Activated CD8-positive, alpha-beta T cell treated with anti-CD3 and anti-CD28 coated beads for 36 hours (primary cell): ENCODE results near the gene GPC5. TPM values are rescaled to one million over a fixed set of nuclear protein-coding genes. Genes with fewer than 3 reads are reported as not detected.

Experiments used
- ATAC-seq: fragments of 200-7000 bp; cut with Tn5 transposase; one replicate; pipeline ENCODE4 v1.10.0; 2021; ENCODE audit warnings: mild to moderate bottlenecking, moderate library complexity
- CTCF ChIA-PET: fragments of 350-600 bp; sonication (Branson Sonifier 250); formaldehyde crosslinking; loops from one replicate; lab custom pipeline; 2021; ENCODE audit warnings: antibody characterized with exemption; lab: Charles Lee
- POLR2A ChIA-PET: fragments of 350-600 bp; sonication (Branson Sonifier 250); formaldehyde crosslinking; loops from one replicate; lab custom pipeline; 2021; ENCODE audit warnings: antibody characterized with exemption; lab: Charles Lee
- DNase-seq: peaks from one replicate; pipeline ENCODE4 v3.0.0-alpha.2; 2020
- H3K27ac Mint-ChIP-seq: one replicate; pipeline ENCODE4 v1.8.0; 2021; ENCODE audit warnings: mild to moderate bottlenecking, mixed read lengths
- H3K27me3 Mint-ChIP-seq: one replicate; pipeline ENCODE4 v1.8.0; 2021; ENCODE audit warnings: mixed read lengths
- H3K36me3 Mint-ChIP-seq: one replicate; pipeline ENCODE4 v1.8.0; 2021; ENCODE audit warnings: low read depth, mixed read lengths
- H3K4me1 Mint-ChIP-seq: one replicate; pipeline ENCODE4 v1.8.0; 2021; ENCODE audit warnings: low read depth, mixed read lengths
- H3K4me3 Mint-ChIP-seq: one replicate; pipeline ENCODE4 v1.8.0; 2021; ENCODE audit warnings: mild to moderate bottlenecking, moderate library complexity, mixed read lengths
- H3K9me3 Mint-ChIP-seq: one replicate; pipeline ENCODE4 v1.8.0; 2021; ENCODE audit warnings: mixed read lengths
- CTCF ChIP-seq: fragments of 200-600 bp; IDR thresholded peaks from one replicate; pipeline ENCODE4 v1.8.0; 2022; ENCODE audit warnings: antibody characterized with exemption, mild to moderate bottlenecking
- intact Hi-C: fragments of 100-400 bp; cut with micrococcal nuclease; formaldehyde crosslinking; loops from one replicate; pipeline ENCODE4 v1.10.0; 2022
- total RNA-seq, 2 experiments: library from RNA; stranded (reverse); gene quantifications; one replicate each; pipeline ENCODE4 v1.2.3, GENCODE V29; 2021

The GPC5 gene
- total RNA-seq, 2 experiments from 2014 or later = 0.13 to 0.14 TPM

GRCh38 chr13:92429231-92429630 lies 1030.8 kb downstream of the GPC5 start:
- H3K27me3 Mint-ChIP-seq = no peaks in the 10 kb centered on the region
- DNase-seq = no peak
- CTCF ChIA-PET = no interaction called here

GRCh38 chr13:92433386-92433785 lies 1035.0 kb downstream of the GPC5 start:
- ATAC-seq = no peak
- Mint-ChIP-seq H3K9me3 (peaks cover 9% of the 10 kb centered on the region), H3K4me3 (no peak overlapping the region), H3K4me1 (no peaks in the 10 kb centered on the region), H3K27ac (no peak overlapping the region), H3K27me3 (no peaks in the 10 kb centered on the region), H3K36me3 (no peaks in the 10 kb centered on the region)
- TF ChIP-seq CTCF = no peak
- ChIA-PET CTCF (no interaction called here), POLR2A (interaction anchor here (0.6 kb wide), 1 partner anchor 905 kb away, joined by 3 read pairs; no protein-coding TSS in a partner anchor)
- intact Hi-C loops = no loop called here
- no peak for DNase-seq

More at GRCh38 chr13:92429231-92429630, 1030.8 kb downstream of the GPC5 start:
- no peak overlapping the region for H3K4me3 Mint-ChIP-seq
- H3K27ac Mint-ChIP-seq = no peak overlapping the region
- no peak for TF ChIP-seq CTCF
- no peaks in the 10 kb centered on the region for H3K36me3 Mint-ChIP-seq
- peaks cover 10% of the 10 kb centered on the region for H3K9me3 Mint-ChIP-seq
- POLR2A ChIA-PET = no interaction called here
- ATAC-seq = no peak
- H3K4me1 Mint-ChIP-seq = no peaks in the 10 kb centered on the region
- intact Hi-C loops = no loop called here

GRCh38 chr13:92433963-92434362 lies 1035.5 kb downstream of the GPC5 start:
- POLR2A ChIA-PET = interaction anchor here (0.6 kb wide), 1 partner anchor 904 kb away, joined by 3 read pairs; no protein-coding TSS in a partner anchor
- H3K27ac Mint-ChIP-seq = no peak overlapping the region

GRCh38 chr13:92436924-92437323 lies 1038.5 kb downstream of the GPC5 start:
- Mint-ChIP-seq H3K4me1 (no peaks in the 10 kb centered on the region), H3K4me3 (no peak overlapping the region), H3K9me3 (peaks cover 4% of the 10 kb centered on the region), H3K27ac (no peak overlapping the region), H3K36me3 (no peaks in the 10 kb centered on the region), H3K27me3 (no peaks in the 10 kb centered on the region)
- POLR2A ChIA-PET = no interaction called here
- intact Hi-C loops = no loop called here
- TF ChIP-seq CTCF = no peak
- no peak for ATAC-seq
- no peak for DNase-seq
- CTCF ChIA-PET = no interaction called here

More at GRCh38 chr13:92433963-92434362, 1035.5 kb downstream of the GPC5 start:
- intact Hi-C loops = no loop called here
- TF ChIP-seq CTCF = no peak
- CTCF ChIA-PET = no interaction called here
- H3K36me3 Mint-ChIP-seq = no peaks in the 10 kb centered on the region
- H3K27me3 Mint-ChIP-seq = no peaks in the 10 kb centered on the region
- peaks cover 9% of the 10 kb centered on the region for H3K9me3 Mint-ChIP-seq
- H3K4me3 Mint-ChIP-seq = no peak overlapping the region
- DNase-seq (no peak), ATAC-seq (no peak)
- H3K4me1 Mint-ChIP-seq = no peaks in the 10 kb centered on the region

GRCh38 chr13:92444244-92444643 lies 1045.8 kb downstream of the GPC5 start:
- intact Hi-C loops = no loop called here
- Mint-ChIP-seq H3K4me1 (no peaks in the 10 kb centered on the region), H3K27me3 (no peaks in the 10 kb centered on the region), H3K9me3 (peaks cover 9% of the 10 kb centered on the region), H3K27ac (no peak overlapping the region), H3K36me3 (no peaks in the 10 kb centered on the region), H3K4me3 (no peak overlapping the region)
- ChIA-PET POLR2A (no interaction called here), CTCF (no interaction called here)
- no peak for TF ChIP-seq CTCF
- DNase-seq (no peak), ATAC-seq (no peak)
